Peyer's patch (tissue), 4 donors: ENCODE results near the gene CD36. TPM values are rescaled to one million over a fixed set of nuclear protein-coding genes. Genes with fewer than 3 reads are reported as not detected.

ENCODE experiments used
- DNase-seq, 3 donors: peaks; one replicate each; pipeline ENCODE4 v3.0.0-alpha.2; 2017 to 2019
- H3K27ac ChIP-seq, 4 donors: fragments of 200-600 bp; sonication (generic); one replicate each; pipeline ENCODE4 v1.5.1; 2016 to 2019
- H3K27me3 ChIP-seq, 2 donors: fragments of 200-600 bp; sonication (generic); one replicate each; pipeline ENCODE4 v1.5.1; 2019
- H3K36me3 ChIP-seq, 3 donors: fragments of 200-600 bp; sonication (generic); one replicate each; pipeline ENCODE4 v1.5.1; 2016 to 2019
- H3K4me1 ChIP-seq, 4 donors: fragments of 200-600 bp; sonication (generic); one replicate each; pipeline ENCODE4 v1.5.1; 2016 to 2019
- H3K4me3 ChIP-seq, 4 donors: fragments of 200-600 bp; sonication (generic); 1 replicate in 3 of 4; 2 replicates in 1 of 4; pipeline ENCODE4 v1.5.1; 2016 to 2019; ENCODE audit warnings: mild to moderate bottlenecking in 1 of 4
- H3K9me3 ChIP-seq, 4 donors: fragments of 200-600 bp; sonication (generic); one replicate each; pipeline ENCODE4 v1.5.1; 2016 to 2019; ENCODE audit warnings: mild to moderate bottlenecking in 1 of 4
- CTCF ChIP-seq, 6 experiments: fragments of 450-650 bp in 4 of 6; fragments of 200-600 bp in 2 of 6; sonication (generic) in 1 of 6; IDR thresholded peaks; one replicate each; pipeline ENCODE4 v1.5.1; 2017 to 2019; ENCODE audit warnings: antibody characterized with exemption in 6 of 6, mild to moderate bottlenecking in 3 of 6, moderate library complexity in 1 of 6
- POLR2A ChIP-seq, 2 donors: fragments of 450-650 bp; IDR thresholded peaks; one replicate each; pipeline ENCODE4 v1.5.1; 2017; ENCODE audit warnings: antibody characterized with exemption in 2 of 2, mild to moderate bottlenecking in 2 of 2, moderate library complexity in 2 of 2
- total RNA-seq, 4 donors: library from RNA; depleted of rRNA; stranded (reverse); fragments of >200 nt; gene quantifications; one replicate each; pipeline ENCODE4 v1.1.0, GENCODE V29; 2016

CD36 gene
- total RNA-seq, 4 donors from 2014 or later, result 8.9 to 35.5 (median 24.4) TPM

DNA sequence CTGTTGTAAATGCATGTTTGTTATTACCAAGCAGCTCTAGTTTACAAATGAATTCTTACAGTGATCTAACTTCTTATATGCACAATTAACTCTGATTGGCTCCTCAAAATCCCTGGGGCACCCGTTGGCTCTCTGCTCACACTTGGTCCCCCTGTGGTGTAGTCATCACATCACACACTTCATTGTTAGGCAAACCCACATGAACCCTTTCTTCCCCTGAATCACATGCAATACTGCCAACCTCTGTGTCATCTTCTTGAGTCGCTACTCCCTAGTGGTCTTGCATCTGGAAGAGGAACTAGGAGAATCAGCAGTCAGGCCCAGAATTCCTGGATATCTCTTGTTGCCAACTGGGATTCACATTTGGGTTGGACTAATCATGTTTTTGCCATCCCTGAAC is 73.1 kb downstream of the CD36 start:
- no peak overlapping the region for H3K4me3 ChIP-seq
- H3K27ac ChIP-seq, result no peak overlapping the region
- DNase-seq, result no peak
- H3K36me3 ChIP-seq, result no peaks in the 10 kb centered on the region
- H3K9me3 ChIP-seq, result no peaks in the 10 kb centered on the region
- H3K4me1 ChIP-seq, result no peaks in the 10 kb centered on the region
- no peaks in the 10 kb centered on the region for H3K27me3 ChIP-seq
- TF ChIP-seq CTCF (IDR thresholded peaks at IDR 0.05) (no peak), POLR2A (IDR thresholded peaks at IDR 0.05) (no peak)

GRCh38 chr7:80719261-80719660 is 80.8 kb downstream of the CD36 start:
- TF ChIP-seq CTCF (IDR thresholded peaks at IDR 0.05) (no peak), POLR2A (IDR thresholded peaks at IDR 0.05) (no peak)
- DNase-seq, result no peak
- no peaks in the 10 kb centered on the region for H3K9me3 ChIP-seq
- no peak overlapping the region for H3K27ac ChIP-seq
- H3K36me3 ChIP-seq, result no peaks in the 10 kb centered on the region
- peaks cover 0 to 13% (median 0%) of the 10 kb centered on the region in 4 donors for H3K4me1 ChIP-seq
- no peak overlapping the region for H3K4me3 ChIP-seq
- H3K27me3 ChIP-seq, result no peaks in the 10 kb centered on the region

GRCh38 chr7:80720146-80720545 is 81.7 kb downstream of the CD36 start:
- Histone ChIP-seq H3K27me3 (no peaks in the 10 kb centered on the region), H3K4me3 (no peak overlapping the region), H3K36me3 (no peaks in the 10 kb centered on the region), H3K9me3 (no peaks in the 10 kb centered on the region), H3K27ac (no peak overlapping the region), H3K4me1 (peaks cover 0 to 13% (median 0%) of the 10 kb centered on the region in 4 donors)
- no peak for TF ChIP-seq POLR2A (IDR thresholded peaks at IDR 0.05)
- no peak for TF ChIP-seq CTCF (IDR thresholded peaks at IDR 0.05)
- no peak for DNase-seq

DNA sequence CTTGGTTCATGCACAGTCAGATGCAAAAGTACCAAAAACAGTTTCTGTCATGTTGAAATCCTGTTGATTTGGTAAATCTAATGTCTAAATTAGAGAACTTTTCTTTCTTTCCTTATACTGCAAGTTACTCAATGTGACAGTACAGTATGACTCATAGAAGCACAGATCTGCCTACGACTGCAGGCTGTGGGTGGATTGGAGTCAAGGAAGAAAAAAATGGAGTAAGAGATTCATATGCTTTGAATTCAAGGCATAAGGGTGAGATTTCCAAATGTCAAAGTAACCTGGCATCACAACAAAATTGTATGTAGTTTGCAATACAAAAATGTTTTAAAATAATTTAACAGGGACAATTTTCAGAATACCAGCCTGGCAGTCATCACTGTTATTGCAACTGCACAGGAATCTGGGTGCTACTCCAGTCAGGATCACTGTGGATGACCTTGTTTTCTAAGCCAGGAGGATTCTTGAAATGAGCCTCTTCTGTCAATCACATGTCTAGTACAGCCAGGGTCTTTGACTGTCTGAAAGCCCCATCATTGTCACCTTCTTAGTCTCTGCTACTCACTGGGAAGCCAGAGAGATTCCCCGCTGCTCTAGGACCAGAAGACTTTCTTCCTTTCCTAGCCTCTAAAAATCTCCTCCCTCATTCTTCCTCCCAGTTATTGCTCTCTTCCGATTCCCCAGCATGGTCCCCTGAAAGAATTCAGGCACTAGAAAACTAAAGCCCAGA is 83.6 kb downstream of the CD36 start:
- TF ChIP-seq CTCF (IDR thresholded peaks at IDR 0.05), result no peak
- no peak for TF ChIP-seq POLR2A (IDR thresholded peaks at IDR 0.05)

DNA sequence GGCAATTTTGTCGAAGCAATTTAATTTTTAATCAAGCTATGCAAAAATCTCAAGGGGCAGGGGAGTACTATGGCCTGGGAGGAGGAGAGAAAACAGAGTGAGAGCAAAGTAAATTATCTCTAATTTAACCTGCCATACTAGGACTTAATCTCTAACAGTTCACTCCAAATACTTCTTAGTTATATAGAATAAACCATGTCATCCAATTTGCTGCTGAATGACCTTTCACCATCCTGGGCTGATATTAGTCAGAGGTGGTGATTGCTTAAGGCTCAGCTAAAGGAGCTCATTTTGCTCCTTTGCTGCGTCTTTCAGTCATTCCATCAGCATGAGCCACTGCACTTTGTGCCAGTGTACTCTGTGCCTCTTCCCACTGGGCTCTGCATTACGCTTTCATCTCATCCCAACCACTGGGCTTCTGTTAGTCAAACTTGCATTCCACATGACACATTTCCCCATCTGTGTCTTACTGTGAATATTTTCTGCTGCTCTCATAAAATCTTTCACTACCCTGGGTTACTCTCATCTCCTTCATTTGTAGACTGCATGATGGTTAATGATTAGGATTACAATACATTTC is 84.3 kb downstream of the CD36 start:
- no peaks in the 10 kb centered on the region for H3K9me3 ChIP-seq
- TF ChIP-seq CTCF (IDR thresholded peaks at IDR 0.05) (no peak), POLR2A (IDR thresholded peaks at IDR 0.05) (no peak)
- H3K27me3 ChIP-seq, result no peaks in the 10 kb centered on the region
- DNase-seq, result peak in 2 of 3 donors; percentile 46 to 82
- H3K36me3 ChIP-seq, result no peaks in the 10 kb centered on the region
- no peak overlapping the region for H3K4me3 ChIP-seq
- peak overlapping the region in 2 of 4 donors; percentile 26 to 37 for H3K27ac ChIP-seq
- peaks cover 0 to 13% (median 0%) of the 10 kb centered on the region in 4 donors for H3K4me1 ChIP-seq

More for the DNA sequence above, 83.6 kb downstream of the CD36 start:
- Histone ChIP-seq H3K36me3 (no peaks in the 10 kb centered on the region), H3K9me3 (no peaks in the 10 kb centered on the region), H3K27me3 (no peaks in the 10 kb centered on the region), H3K27ac (peak overlapping the region in 2 of 4 donors; percentile 26 to 37), H3K4me3 (no peak overlapping the region), H3K4me1 (peaks cover 0 to 13% (median 0%) of the 10 kb centered on the region in 4 donors)
- peak in 1 of 3 donors; percentile 64 for DNase-seq
